ENCODE measurements around the gene ATG7.

Gene ATG7

GRCh38 chr3:11575677-11576076 is 303.5 kb downstream of the ATG7 start:
- TF ChIP-seq GABPA (IDR thresholded peaks at IDR 0.05; ENCODE audit: low read depth), result no peak
- no peak for TF ChIP-seq CTCF (IDR thresholded peaks at IDR 0.05; ENCODE audit: insufficient read depth, low read length)
- TF ChIP-seq REST (IDR thresholded peaks at IDR 0.05; ENCODE audit: insufficient replicate concordance, low read depth), result no peak
- no peak for TF ChIP-seq POLR2AphosphoS5 (IDR thresholded peaks at IDR 0.05; ENCODE audit: low read depth)
- no peak for TF ChIP-seq SPI1 (IDR thresholded peaks at IDR 0.05; ENCODE audit: borderline replicate concordance, low read depth)

GRCh38 chr3:11576453-11576852 is 304.3 kb downstream of the ATG7 start:
- no peaks in the 10 kb centered on the region for H3K27me3 ChIP-seq (ENCODE audit: insufficient read depth, poor library complexity, severe bottlenecking)
- H3K27ac ChIP-seq (replicated peaks), result no peak overlapping the region
- no peak for TF ChIP-seq GABPA (IDR thresholded peaks at IDR 0.05; ENCODE audit: low read depth)
- no peak for TF ChIP-seq POLR2AphosphoS5 (IDR thresholded peaks at IDR 0.05; ENCODE audit: low read depth)
- no peak for TF ChIP-seq REST (IDR thresholded peaks at IDR 0.05; ENCODE audit: insufficient replicate concordance, low read depth)
- TF ChIP-seq CTCF (IDR thresholded peaks at IDR 0.05; ENCODE audit: insufficient read depth, low read length), result no peak
- TF ChIP-seq SPI1 (IDR thresholded peaks at IDR 0.05; ENCODE audit: borderline replicate concordance, low read depth), result no peak
- H3K4me3 ChIP-seq (replicated peaks; ENCODE audit: insufficient read depth, low read length), result no peak overlapping the region
- no peak for DNase-seq (ENCODE audit: low read depth in 1 of 2, low spot score in 1 of 2)

More at GRCh38 chr3:11575677-11576076, 303.5 kb downstream of the ATG7 start:
- no peak for DNase-seq (ENCODE audit: low read depth in 1 of 2, low spot score in 1 of 2)
- no peak overlapping the region for H3K27ac ChIP-seq (replicated peaks)
- no peaks in the 10 kb centered on the region for H3K27me3 ChIP-seq (ENCODE audit: insufficient read depth, poor library complexity, severe bottlenecking)
- no peak overlapping the region for H3K4me3 ChIP-seq (replicated peaks; ENCODE audit: insufficient read depth, low read length)

GRCh38 chr3:11578169-11578568 is 306.0 kb downstream of the ATG7 start:
- TF ChIP-seq SPI1 (IDR thresholded peaks at IDR 0.05; ENCODE audit: borderline replicate concordance, low read depth) (no peak), CTCF (IDR thresholded peaks at IDR 0.05; ENCODE audit: insufficient read depth, low read length) (no peak), REST (IDR thresholded peaks at IDR 0.05; ENCODE audit: insufficient replicate concordance, low read depth) (no peak), POLR2AphosphoS5 (IDR thresholded peaks at IDR 0.05; ENCODE audit: low read depth) (no peak), GABPA (IDR thresholded peaks at IDR 0.05; ENCODE audit: low read depth) (no peak)
- DNase-seq (ENCODE audit: low read depth in 1 of 2, low spot score in 1 of 2), result no peak
- Histone ChIP-seq H3K27ac (replicated peaks) (no peak overlapping the region), H3K4me3 (replicated peaks; ENCODE audit: insufficient read depth, low read length) (no peak overlapping the region), H3K27me3 (ENCODE audit: insufficient read depth, poor library complexity, severe bottlenecking) (no peaks in the 10 kb centered on the region)

Data from HL-60 (cell line).